Activated CD8-positive, alpha-beta memory T cell treated with anti-CD3 and anti-CD28 coated beads for 36 hours (primary cell): ENCODE data around the gene BCAS1. TPM values are rescaled to one million over a fixed set of nuclear protein-coding genes. Genes with fewer than 3 reads are reported as not detected.

Source experiments
- CTCF ChIA-PET: fragments of 350-600 bp; sonication (Branson Sonifier 250); formaldehyde crosslinking; loops from one replicate; lab custom pipeline; 2021; ENCODE audit warnings: antibody characterized with exemption; lab: Charles Lee
- POLR2A ChIA-PET: fragments of 350-600 bp; sonication (Branson Sonifier 250); formaldehyde crosslinking; loops from one replicate; lab custom pipeline; 2021; ENCODE audit warnings: antibody characterized with exemption; lab: Charles Lee
- total RNA-seq, 2 experiments: library from RNA; stranded (reverse); gene quantifications; one replicate each; pipeline ENCODE4 v1.2.3, GENCODE V29; 2021

The BCAS1 gene
- total RNA-seq, 2 experiments from 2014 or later: 0.08 TPM; not detected in 1

DNA sequence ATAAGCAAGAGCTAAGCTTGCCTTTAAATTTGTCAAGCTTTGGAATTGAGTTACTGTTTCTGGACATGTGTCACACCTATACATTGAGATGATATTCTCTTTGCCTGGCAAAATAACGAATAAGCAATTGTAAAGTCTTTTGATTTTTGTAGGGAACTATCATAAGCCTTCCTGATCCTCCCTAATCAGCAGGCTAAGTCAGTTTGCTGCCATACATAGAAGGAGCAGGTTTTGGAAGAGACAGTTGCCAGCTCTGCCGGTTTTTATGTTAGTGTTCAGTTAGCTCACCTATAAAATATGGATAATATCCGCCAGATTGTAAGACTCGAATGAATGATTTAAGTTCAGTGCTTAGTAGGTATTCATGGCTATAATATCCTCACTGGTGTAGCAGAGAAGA lies 34.4 kb upstream of the BCAS1 start:
- POLR2A ChIA-PET: no interaction called here
- CTCF ChIA-PET: interaction anchor here (0.7 to 2.3 kb wide), 5 partner anchors 10 to 542 kb away, joined by 3 to 5 read pairs (median 4); partner anchors contain the start of gene PFDN4

- POLR2A ChIA-PET: interaction anchor here (0.6 kb wide), 1 partner anchor 17 kb away, joined by 3 read pairs; no protein-coding TSS in a partner anchor
These were observed 33.6 kb upstream of the BCAS1 start for GRCh38 chr20:54103762-54104600.

GRCh38 chr20:54103067-54103761 lies 32.8 kb upstream of the BCAS1 start:
- ChIA-PET CTCF (interaction anchor here (0.6 to 1.8 kb wide), 9 partner anchors 8 to 545 kb away, joined by 3 to 6 read pairs (median 3); no protein-coding TSS in a partner anchor), POLR2A (interaction anchor here (0.6 kb wide), 1 partner anchor 17 kb away, joined by 3 read pairs; no protein-coding TSS in a partner anchor)

More at GRCh38 chr20:54103762-54104600, 33.6 kb upstream of the BCAS1 start:
- CTCF ChIA-PET: interaction anchor here (0.6 to 2.3 kb wide), 12 partner anchors 9 to 544 kb away, joined by 3 to 6 read pairs (median 4); partner anchors contain the start of gene PFDN4

DNA sequence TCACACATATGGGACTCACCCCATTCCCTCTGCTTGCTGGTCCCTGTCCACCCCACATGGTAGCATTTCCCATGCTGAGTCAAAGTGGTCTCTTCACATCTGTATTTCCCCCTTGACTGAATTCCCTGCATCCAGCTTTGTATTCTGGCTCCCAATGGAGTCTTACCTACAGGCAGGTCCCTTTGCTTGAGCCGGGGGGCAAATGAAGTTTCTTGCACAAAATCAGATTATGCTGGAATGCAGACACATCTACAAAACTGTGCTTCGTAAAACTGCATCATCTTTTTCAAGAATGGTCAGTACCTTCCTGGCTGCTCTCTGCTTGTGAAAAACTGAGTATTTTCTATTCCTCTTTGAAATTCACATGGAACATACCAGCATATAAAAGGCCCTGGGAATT lies 32.1 kb upstream of the BCAS1 start:
- CTCF ChIA-PET: interaction anchor here (1.0 to 1.1 kb wide), 2 partner anchors 25 to 545 kb away, joined by 4 read pairs; no protein-coding TSS in a partner anchor

GRCh38 chr20:54100563-54100962 lies 30.2 kb upstream of the BCAS1 start:
- ChIA-PET POLR2A (no interaction called here), CTCF (no interaction called here)

More for the DNA sequence above, 32.1 kb upstream of the BCAS1 start:
- POLR2A ChIA-PET: no interaction called here

- ChIA-PET CTCF (interaction anchor here (3.3 kb wide), 1 partner anchor 100 kb away, joined by 18 read pairs; no protein-coding TSS in a partner anchor), POLR2A (no interaction called here)
These were observed 29.5 kb upstream of the BCAS1 start for GRCh38 chr20:54099894-54100293.

- POLR2A ChIA-PET: no interaction called here
- CTCF ChIA-PET: interaction anchor here (3.3 kb wide), 1 partner anchor 102 kb away, joined by 18 read pairs; no protein-coding TSS in a partner anchor
These were observed 27.7 kb upstream of the BCAS1 start for GRCh38 chr20:54098047-54098446.

GRCh38 chr20:54097236-54097529 lies 26.8 kb upstream of the BCAS1 start:
- POLR2A ChIA-PET: no interaction called here
- CTCF ChIA-PET: interaction anchor here (0.9 to 3.3 kb wide), 3 partner anchors 9 to 107 kb away, joined by 3 to 18 read pairs (median 4); no protein-coding TSS in a partner anchor

- ChIA-PET CTCF (interaction anchor here (0.7 to 1.9 kb wide), 2 partner anchors 9 to 96 kb away, joined by 3 to 5 read pairs; no protein-coding TSS in a partner anchor), POLR2A (no interaction called here)
These were observed 25.4 kb upstream of the BCAS1 start for GRCh38 chr20:54095824-54096223.

DNA sequence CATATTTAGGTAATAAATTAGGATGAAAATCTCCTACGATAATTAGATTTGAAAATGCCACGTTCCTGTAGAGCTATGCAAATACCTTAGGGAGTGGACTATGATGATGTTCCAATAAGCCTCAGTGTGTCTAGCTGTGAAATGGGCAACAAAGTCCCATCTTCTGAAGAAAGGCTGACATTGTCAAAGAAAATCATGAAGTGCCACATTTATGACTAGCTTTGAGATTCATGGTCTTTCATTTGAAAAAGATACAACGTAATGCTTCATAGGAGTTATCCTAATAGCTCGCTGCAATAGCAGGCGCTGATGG lies 23.8 kb upstream of the BCAS1 start:
- POLR2A ChIA-PET: no interaction called here

GRCh38 chr20:54093423-54094267 lies 23.3 kb upstream of the BCAS1 start:
- POLR2A ChIA-PET: no interaction called here
- CTCF ChIA-PET: interaction anchor here (1.9 kb wide), 1 partner anchor 11 kb away, joined by 5 read pairs; no protein-coding TSS in a partner anchor

More for the DNA sequence above, 23.8 kb upstream of the BCAS1 start:
- CTCF ChIA-PET: interaction anchor here (1.0 to 1.9 kb wide), 2 partner anchors 10 to 105 kb away, joined by 4 to 5 read pairs; no protein-coding TSS in a partner anchor

- CTCF ChIA-PET: no interaction called here
- POLR2A ChIA-PET: no interaction called here
These were observed 21.6 kb upstream of the BCAS1 start for GRCh38 chr20:54092021-54092420.

DNA sequence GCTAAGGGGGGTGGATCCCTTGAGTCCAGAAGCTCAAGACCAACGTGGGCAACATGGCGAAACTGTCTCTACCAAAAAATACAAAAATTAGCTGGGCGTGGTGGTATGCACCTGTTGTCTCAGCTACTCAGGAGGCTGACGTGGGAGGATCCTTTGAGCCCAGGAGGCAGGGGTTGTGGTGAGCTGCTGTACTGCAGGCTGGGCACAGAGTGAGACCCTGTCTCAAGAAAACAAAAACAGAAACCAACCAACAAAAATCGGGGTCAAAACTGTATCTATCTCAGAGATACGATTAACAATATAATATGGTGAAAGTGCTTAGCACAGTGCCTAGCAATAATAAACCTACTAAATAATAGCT lies 20.7 kb upstream of the BCAS1 start:
- POLR2A ChIA-PET: no interaction called here

DNA sequence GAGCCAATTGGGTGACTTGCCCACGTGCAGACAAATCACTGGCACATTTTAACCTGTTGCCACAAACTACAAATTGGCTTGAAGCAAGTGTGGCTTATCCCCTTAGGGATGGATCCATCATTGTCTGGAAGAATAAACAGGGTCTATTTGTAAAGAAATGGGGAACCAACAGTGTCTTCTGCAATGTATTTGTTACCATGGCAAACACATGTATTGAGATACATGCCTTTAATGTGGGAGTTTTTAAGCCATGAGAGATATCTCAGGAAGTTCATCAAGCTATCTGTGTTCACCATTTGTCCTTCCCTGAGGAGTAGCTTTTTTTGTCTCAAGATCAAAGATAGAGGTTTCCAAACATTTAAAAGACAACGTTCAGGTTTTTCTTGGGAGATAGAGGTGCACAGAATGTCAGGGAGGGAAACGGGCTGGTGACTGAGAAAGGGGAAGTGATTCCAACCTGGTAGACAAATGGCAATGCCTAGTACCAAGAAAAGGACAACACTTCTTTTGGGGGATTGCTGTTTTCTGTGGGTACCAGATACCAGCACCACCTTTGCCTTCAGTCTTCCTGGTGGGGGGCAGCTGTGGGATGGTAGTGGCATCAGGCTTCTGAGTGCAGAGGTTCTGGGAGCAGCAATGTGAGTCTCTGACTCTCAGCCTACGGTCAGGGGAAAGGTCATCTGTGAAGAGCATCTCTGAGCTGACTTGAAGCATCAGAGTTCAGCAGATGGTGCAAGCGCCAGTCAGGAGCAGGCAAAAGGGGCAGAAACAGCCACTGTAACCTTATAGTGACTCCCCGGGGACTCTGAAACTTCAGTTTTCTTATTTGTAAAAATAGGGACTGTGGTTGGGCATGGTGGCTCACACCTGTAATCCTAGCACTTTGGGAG lies 20.1 kb upstream of the BCAS1 start:
- ChIA-PET POLR2A (no interaction called here), CTCF (interaction anchor here (0.8 kb wide), 1 partner anchor 13 kb away, joined by 3 read pairs; no protein-coding TSS in a partner anchor)

More for the DNA sequence above, 20.7 kb upstream of the BCAS1 start:
- CTCF ChIA-PET: interaction anchor here (0.6 to 0.8 kb wide), 2 partner anchors 12 to 56 kb away, joined by 3 read pairs; no protein-coding TSS in a partner anchor

DNA sequence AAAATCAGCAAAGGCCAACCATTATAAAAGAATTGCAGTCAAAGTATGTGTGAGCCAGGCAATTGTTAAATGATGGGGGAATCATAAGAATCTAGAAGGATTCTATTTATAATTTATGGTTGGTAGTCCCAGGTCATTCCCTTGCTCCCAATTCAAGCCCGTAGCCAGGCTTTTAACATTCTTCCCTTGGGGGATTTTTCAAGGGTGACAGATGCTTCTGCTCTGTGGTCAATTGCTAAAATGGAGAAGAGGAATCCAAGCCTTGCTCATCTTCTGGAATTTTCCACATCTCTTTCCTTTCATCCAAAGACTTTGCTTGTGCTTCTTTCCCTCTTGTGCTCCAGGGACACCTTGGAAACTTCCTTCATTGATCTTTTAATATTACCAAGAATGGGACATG lies 18.0 kb upstream of the BCAS1 start:
- POLR2A ChIA-PET: no interaction called here
- CTCF ChIA-PET: no interaction called here

DNA sequence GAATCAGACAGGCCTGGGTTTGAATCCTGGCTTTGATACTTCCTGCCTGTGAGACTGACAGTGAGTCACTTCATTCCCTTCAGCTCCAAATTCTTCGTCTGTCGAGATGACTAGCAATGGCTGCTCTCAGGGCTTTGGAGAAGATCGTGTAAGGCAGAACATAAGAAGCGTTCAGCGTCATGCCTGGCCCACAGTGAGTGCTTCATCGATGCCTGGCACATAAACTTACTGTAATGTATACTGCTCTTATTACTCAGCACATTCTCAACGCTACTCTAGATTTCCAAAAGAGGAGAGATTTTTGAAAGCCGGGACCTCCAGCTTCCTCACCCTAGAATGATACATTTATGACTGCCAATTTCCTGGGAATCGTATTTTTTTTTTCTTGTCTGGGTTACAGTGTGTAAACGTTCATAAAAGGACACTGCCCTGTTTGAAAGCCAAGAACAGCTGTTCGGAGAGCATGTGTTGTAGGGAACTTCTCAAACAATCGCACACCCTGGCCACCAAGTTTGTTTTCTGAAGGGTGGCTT lies 16.2 kb upstream of the BCAS1 start:
- ChIA-PET POLR2A (no interaction called here), CTCF (no interaction called here)

GRCh38 chr20:54085910-54086309 lies 15.5 kb upstream of the BCAS1 start:
- CTCF ChIA-PET: no interaction called here
- POLR2A ChIA-PET: no interaction called here

GRCh38 chr20:54085425-54085824 lies 15.0 kb upstream of the BCAS1 start:
- ChIA-PET POLR2A (no interaction called here), CTCF (no interaction called here)
